Astrocyte (in vitro differentiated cells and primary cell): ENCODE results near the gene STAC2. TPM values are rescaled to one million over a fixed set of nuclear protein-coding genes. Genes with fewer than 3 reads are reported as not detected.
A peak's percentile ranks its signal among the peaks of the same experiment; 100 is the strongest.

Source experiments
- DNase-seq: peaks from one replicate; pipeline ENCODE4 v3.0.0-alpha.2; 2010; ENCODE audit warnings: low read depth
- FAIRE-seq: peaks from 2 replicates; lab custom pipeline; 2011; peaks lifted over from hg19 to GRCh38; lab: Jason Lieb, UNC
- H2AFZ ChIP-seq: 2 replicates; pipeline ENCODE4 v1.6.0; 2012; ENCODE audit warnings: low read depth, low read length, inconsistent platforms
- H3K27ac ChIP-seq: 2 replicates; pipeline ENCODE4 v1.5.1; 2011; ENCODE audit warnings: low read depth, low read length, inconsistent platforms
- H3K27me3 ChIP-seq: 2 replicates; pipeline ENCODE4 v1.6.0; 2011; ENCODE audit warnings: low read length, inconsistent platforms; ENCODE audit not compliant: insufficient read depth
- H3K36me3 ChIP-seq: 2 replicates; pipeline ENCODE4 v1.5.1; 2011; ENCODE audit warnings: low read length, inconsistent platforms; ENCODE audit not compliant: insufficient read depth
- H3K4me1 ChIP-seq: 2 replicates; pipeline ENCODE4 v1.5.1; 2011; ENCODE audit warnings: low read length, inconsistent platforms; ENCODE audit not compliant: insufficient read depth
- H3K4me2 ChIP-seq: 2 replicates; pipeline ENCODE4 v1.6.0; 2012; ENCODE audit warnings: low read length, inconsistent platforms
- H3K4me3 ChIP-seq: 2 replicates; pipeline ENCODE4 v1.5.1; 2011; ENCODE audit warnings: low read depth, mild to moderate bottlenecking, low read length, inconsistent platforms; ENCODE audit not compliant: insufficient read depth
- H3K79me2 ChIP-seq: 2 replicates; pipeline ENCODE4 v1.6.0; 2012; ENCODE audit warnings: mild to moderate bottlenecking, low read length, inconsistent platforms; ENCODE audit not compliant: insufficient read depth
- H3K9ac ChIP-seq: 2 replicates; pipeline ENCODE4 v1.6.0; 2012; ENCODE audit warnings: mild to moderate bottlenecking, low read length, inconsistent platforms
- H3K9me3 ChIP-seq: 2 replicates; pipeline ENCODE4 v1.5.1; 2012; ENCODE audit warnings: low read depth, mild to moderate bottlenecking, low read length, inconsistent platforms; ENCODE audit not compliant: insufficient read depth
- H4K20me1 ChIP-seq: 2 replicates; pipeline ENCODE4 v1.6.0; 2012; ENCODE audit warnings: low read length, inconsistent platforms; ENCODE audit not compliant: insufficient read depth
- H3K27ac Mint-ChIP-seq: one replicate; pipeline ENCODE4 v1.8.0; 2021; ENCODE audit warnings: mild to moderate bottlenecking, mixed read lengths; ENCODE audit not compliant: unreplicated experiment
- H3K27me3 Mint-ChIP-seq: one replicate; pipeline ENCODE4 v1.8.0; 2021; ENCODE audit warnings: low read depth, mixed read lengths; ENCODE audit not compliant: unreplicated experiment
- H3K36me3 Mint-ChIP-seq: one replicate; pipeline ENCODE4 v1.8.0; 2021; ENCODE audit warnings: low read depth, mixed read lengths; ENCODE audit not compliant: unreplicated experiment
- H3K4me1 Mint-ChIP-seq: one replicate; pipeline ENCODE4 v1.8.0; 2021; ENCODE audit warnings: low read depth, mixed read lengths; ENCODE audit not compliant: unreplicated experiment
- H3K4me3 Mint-ChIP-seq: one replicate; pipeline ENCODE4 v1.8.0; 2021; ENCODE audit warnings: mild to moderate bottlenecking, moderate library complexity, mixed read lengths; ENCODE audit not compliant: unreplicated experiment
- H3K9me3 Mint-ChIP-seq: one replicate; pipeline ENCODE4 v1.8.0; 2021; ENCODE audit warnings: mild to moderate bottlenecking, mixed read lengths; ENCODE audit not compliant: unreplicated experiment
- EZH2 ChIP-seq: IDR thresholded peaks from 2 replicates; pipeline ENCODE4 v1.6.1; 2012; ENCODE audit warnings: mild to moderate bottlenecking, low read length, inconsistent platforms; ENCODE audit not compliant: insufficient read depth
- total RNA-seq: library from RNA; stranded (reverse); gene quantifications from 2 replicates; pipeline ENCODE4 v1.2.1, GENCODE V29; 2021
- TF ChIP-seq, protein P1 (sequence below): IDR thresholded peaks from 2 replicates; pipeline ENCODE4 v1.5.1; 2011; ENCODE audit warnings: low read depth, mild to moderate bottlenecking, inconsistent platforms, low read length, moderate library complexity; ENCODE audit not compliant: insufficient read depth

The STAC2 gene
- total RNA-seq, 1 donor from 2014 or later: not detected

- Mint-ChIP-seq H3K9me3 (no peaks in the 10 kb centered on the region), H3K4me1 (no peaks in the 10 kb centered on the region), H3K4me3 (no peak overlapping the region), H3K36me3 (peaks cover 27% of the 10 kb centered on the region), H3K27ac (peak overlapping the region; percentile 41), H3K27me3 (peaks cover 1% of the 10 kb centered on the region)
- Histone ChIP-seq H3K27ac (no peak overlapping the region), H3K4me1 (peaks cover 8% of the 10 kb centered on the region), H4K20me1 (peaks cover 52% of the 10 kb centered on the region), H3K4me3 (no peak overlapping the region), H3K4me2 (no peak overlapping the region), H2AFZ (no peak overlapping the region), H3K79me2 (no peaks in the 10 kb centered on the region), H3K27me3 (no peaks in the 10 kb centered on the region), H3K9ac (no peak overlapping the region), H3K9me3 (no peaks in the 10 kb centered on the region), H3K36me3 (peaks cover 22% of the 10 kb centered on the region)
- DNase-seq: no peak
- FAIRE-seq: no peak
- no peak for TF ChIP-seq EZH2
- TF ChIP-seq, protein P1, sequence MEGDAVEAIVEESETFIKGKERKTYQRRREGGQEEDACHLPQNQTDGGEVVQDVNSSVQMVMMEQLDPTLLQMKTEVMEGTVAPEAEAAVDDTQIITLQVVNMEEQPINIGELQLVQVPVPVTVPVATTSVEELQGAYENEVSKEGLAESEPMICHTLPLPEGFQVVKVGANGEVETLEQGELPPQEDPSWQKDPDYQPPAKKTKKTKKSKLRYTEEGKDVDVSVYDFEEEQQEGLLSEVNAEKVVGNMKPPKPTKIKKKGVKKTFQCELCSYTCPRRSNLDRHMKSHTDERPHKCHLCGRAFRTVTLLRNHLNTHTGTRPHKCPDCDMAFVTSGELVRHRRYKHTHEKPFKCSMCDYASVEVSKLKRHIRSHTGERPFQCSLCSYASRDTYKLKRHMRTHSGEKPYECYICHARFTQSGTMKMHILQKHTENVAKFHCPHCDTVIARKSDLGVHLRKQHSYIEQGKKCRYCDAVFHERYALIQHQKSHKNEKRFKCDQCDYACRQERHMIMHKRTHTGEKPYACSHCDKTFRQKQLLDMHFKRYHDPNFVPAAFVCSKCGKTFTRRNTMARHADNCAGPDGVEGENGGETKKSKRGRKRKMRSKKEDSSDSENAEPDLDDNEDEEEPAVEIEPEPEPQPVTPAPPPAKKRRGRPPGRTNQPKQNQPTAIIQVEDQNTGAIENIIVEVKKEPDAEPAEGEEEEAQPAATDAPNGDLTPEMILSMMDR: no peak
Measured at GRCh38 chr17:39177256-39177655, 48.5 kb downstream of the STAC2 start.

DNA sequence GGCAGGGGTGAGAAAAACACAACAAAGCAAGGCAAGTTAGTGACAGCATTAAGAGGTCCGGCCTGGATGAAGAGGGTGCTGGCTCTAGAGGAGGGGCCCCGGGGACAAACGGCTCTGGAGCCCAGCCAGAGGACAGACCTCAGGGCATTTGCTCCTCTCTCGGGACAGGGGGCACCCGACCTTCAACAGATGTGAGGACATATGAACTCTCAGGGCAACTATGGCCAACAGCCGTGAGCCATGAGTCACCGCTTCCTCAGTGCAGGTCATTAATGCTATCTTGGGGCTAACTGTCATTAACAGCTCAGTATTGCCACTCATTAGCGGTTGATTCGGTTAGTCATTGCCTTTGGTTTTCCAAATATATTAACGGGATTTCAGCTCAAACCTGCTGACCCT is 50.1 kb downstream of the STAC2 start:
- Histone ChIP-seq H4K20me1 (peaks cover 47% of the 10 kb centered on the region), H3K27me3 (no peaks in the 10 kb centered on the region), H3K9ac (no peak overlapping the region), H3K4me2 (no peak overlapping the region), H3K36me3 (peaks cover 18% of the 10 kb centered on the region), H3K4me1 (peaks cover 8% of the 10 kb centered on the region), H3K79me2 (no peaks in the 10 kb centered on the region), H3K9me3 (no peaks in the 10 kb centered on the region), H3K27ac (no peak overlapping the region), H2AFZ (no peak overlapping the region), H3K4me3 (no peak overlapping the region)
- FAIRE-seq (no peak), DNase-seq (no peak)
- Mint-ChIP-seq H3K36me3 (peaks cover 24% of the 10 kb centered on the region), H3K4me1 (no peaks in the 10 kb centered on the region), H3K9me3 (no peaks in the 10 kb centered on the region), H3K27me3 (peaks cover 7% of the 10 kb centered on the region), H3K27ac (no peak overlapping the region), H3K4me3 (no peak overlapping the region)
- TF ChIP-seq, protein P1: no peak
- no peak for TF ChIP-seq EZH2

DNA sequence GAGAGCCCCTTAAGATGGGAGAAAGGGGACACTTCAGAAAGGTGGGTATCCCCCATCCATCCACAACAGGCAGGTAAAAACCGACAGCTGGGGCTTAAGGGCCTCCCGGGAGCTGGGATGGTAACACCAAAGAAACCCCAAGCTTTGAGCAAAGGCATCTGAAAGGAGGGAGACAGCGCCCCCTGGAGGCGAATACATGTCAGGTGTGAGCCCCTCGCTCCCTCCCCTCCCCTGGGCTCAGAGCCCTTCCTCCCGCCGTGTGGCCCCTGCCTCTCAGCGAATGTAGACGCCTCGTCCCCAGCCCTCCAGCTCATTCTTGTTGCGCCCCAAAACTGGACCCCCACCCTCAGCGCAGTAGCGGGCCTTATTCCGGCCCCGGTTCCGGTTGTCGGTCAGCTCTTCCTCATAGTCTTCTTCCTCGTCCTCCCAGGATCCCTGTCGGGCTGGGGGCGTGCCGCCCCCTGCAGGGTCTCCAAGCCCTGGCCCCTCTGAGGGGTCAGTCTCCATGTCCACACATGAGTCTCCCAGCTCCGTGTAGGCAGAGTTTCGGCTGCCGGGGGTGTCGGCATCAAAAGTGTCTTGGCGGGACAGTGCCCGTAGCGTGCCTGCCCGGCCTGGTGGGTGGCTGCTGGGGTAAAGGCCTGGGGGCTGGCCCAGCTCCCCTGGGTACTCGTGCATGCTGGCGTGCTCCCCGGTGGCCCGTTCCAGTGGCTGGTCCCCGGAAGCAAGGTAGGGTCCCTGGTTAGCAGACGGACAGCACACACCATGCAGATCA is 50.6 kb downstream of the STAC2 start:
- Mint-ChIP-seq H3K4me1 (no peaks in the 10 kb centered on the region), H3K9me3 (no peaks in the 10 kb centered on the region), H3K27ac (no peak overlapping the region), H3K4me3 (no peak overlapping the region), H3K27me3 (peaks cover 9% of the 10 kb centered on the region), H3K36me3 (peaks cover 25% of the 10 kb centered on the region)
- no peaks in the 10 kb centered on the region for H3K79me2 ChIP-seq
- DNase-seq: no peak
- no peak for TF ChIP-seq EZH2
- TF ChIP-seq, protein P1: peak; percentile 60
- peaks cover 47% of the 10 kb centered on the region for H4K20me1 ChIP-seq
- peaks cover 18% of the 10 kb centered on the region for H3K36me3 ChIP-seq
- no peak overlapping the region for H3K4me3 ChIP-seq
- no peak overlapping the region for H3K27ac ChIP-seq
- no peaks in the 10 kb centered on the region for H3K9me3 ChIP-seq
- no peak overlapping the region for H2AFZ ChIP-seq
- H3K4me1 ChIP-seq: peaks cover 8% of the 10 kb centered on the region
- no peak overlapping the region for H3K4me2 ChIP-seq
- FAIRE-seq: no peak
- no peaks in the 10 kb centered on the region for H3K27me3 ChIP-seq
- no peak overlapping the region for H3K9ac ChIP-seq
